ENCODE measurements around the gene ENTPD2.

GRCh38 chr9:137017791-137018497 lies 35.9 kb downstream of the ENTPD2 start:
- no peak for TF ChIP-seq EZH2 (IDR thresholded peaks at IDR 0.05; ENCODE audit: low read depth, unreplicated experiment)
- no peak for TF ChIP-seq CTCF (conservative IDR thresholded peaks at IDR 0.05; ENCODE audit: low read depth in 2 of 2)
- no peak for TF ChIP-seq POLR2AphosphoS5 (IDR thresholded peaks at IDR 0.05; ENCODE audit: low read depth)
- TF ChIP-seq NANOG (IDR thresholded peaks at IDR 0.05; ENCODE audit: borderline replicate concordance): no peak
- no peak for TF ChIP-seq REST (IDR thresholded peaks at IDR 0.05; ENCODE audit: unreplicated experiment)
- no peak for TF ChIP-seq EZH2phosphoT487 (IDR thresholded peaks at IDR 0.05; ENCODE audit: unreplicated experiment)
- no peak for TF ChIP-seq CREB1 (CRISPR knock-in tag; IDR thresholded peaks at IDR 0.05; ENCODE audit: low read depth)
- no peak for TF ChIP-seq STAT1 (IDR thresholded peaks at IDR 0.05; ENCODE audit: unreplicated experiment)
- no peak for TF ChIP-seq ZNF331 (CRISPR knock-in tag; IDR thresholded peaks at IDR 0.05; ENCODE audit: low read depth)
